ENCODE results near the gene DOK6. TPM values are rescaled to one million over a fixed set of nuclear protein-coding genes. Genes with fewer than 3 reads are reported as not detected.

The DOK6 gene
- total and polyA plus RNA-seq, 2 of the 13 experiments (the other 11 are each of a cell fraction or from before 2014, with no cell fraction given), result 17.0 to 17.2 TPM

GRCh38 chr18:69785466-69785865 is 384.8 kb downstream of the DOK6 start:
- intact Hi-C loops (cut with micrococcal nuclease; ENCODE audit: unreplicated experiment) (no loop called here), in situ Hi-C loops (cut with HindIII; ENCODE audit: extremely low pct_ligation_motif_present, low pct_unique_long_range_greater_than_20kb) (loop anchor here (5.0 kb wide), 1 partner anchor 33 kb away; no protein-coding TSS in a partner anchor)
- no peak overlapping the region for H2AFZ ChIP-seq (ENCODE audit: low read length)
- no peak overlapping the region for H3K27ac ChIP-seq (ENCODE audit: extremely low read length, insufficient read depth, low read length)
- FAIRE-seq, result no peak
- H3K4me2 ChIP-seq (ENCODE audit: low read depth, low read length), result no peak overlapping the region
- H3K9me3 ChIP-seq (ENCODE audit: low read length), result no peaks in the 10 kb centered on the region
- no peak for DNase-seq (ENCODE audit: low spot score)
- H3K4me3 ChIP-seq (replicated peaks in 1 of 3; ENCODE audit: insufficient read depth in 1 of 3, low read depth in 2 of 3, low read length in 3 of 3), result no peak overlapping the region
- H3K9ac ChIP-seq (ENCODE audit: insufficient read depth, low read depth, low read length), result no peak overlapping the region
- 80% methylated on average over 3 of the region's 3 CpGs for WGBS (ENCODE audit: low lambda C conversion rate)
- peaks cover 32% of the 10 kb centered on the region for H3K4me1 ChIP-seq (ENCODE audit: insufficient read depth, low read length)
- POLR2A ChIA-PET, result no interaction called here
- H3K36me3 ChIP-seq (replicated peaks in 1 of 2; ENCODE audit: control insufficient read depth in 1 of 2, insufficient read depth in 2 of 2, low read length in 2 of 2), result no peaks in the 10 kb centered on the region
- no TSS peak for BruUV-seq (replicated peaks)
- H4K20me1 ChIP-seq (ENCODE audit: insufficient read depth, low read length), result no peaks in the 10 kb centered on the region
- no peaks in the 10 kb centered on the region for H3K27me3 ChIP-seq (ENCODE audit: control insufficient read depth in 1 of 2, insufficient read depth in 2 of 2, low read length in 2 of 2)
- ATAC-seq, result no peak
- CTCF ChIA-PET (ENCODE audit: low intra/inter-chr PET ratio, low total read pairs), result no interaction called here
- no peaks in the 10 kb centered on the region for H3K79me2 ChIP-seq (ENCODE audit: insufficient read depth, low read length)
- TF ChIP-seq ZNF850 (CRISPR knock-in tag; conservative IDR thresholded peaks at IDR 0.05) (no peak), ATF7 (IDR thresholded peaks at IDR 0.05) (no peak), ATF7 (CRISPR knock-in tag; IDR thresholded peaks at IDR 0.05) (no peak), U2AF1 (optimal IDR thresholded peaks at IDR 0.05; ENCODE audit: low read depth, low read length) (no peak), MAX (IDR thresholded peaks at IDR 0.05) (no peak), PTBP1 (IDR thresholded peaks at IDR 0.05; ENCODE audit: low read depth, low read length, poor library complexity, severe bottlenecking) (no peak), ATF6 (CRISPR knock-in tag; conservative IDR thresholded peaks at IDR 0.05) (no peak), HNRNPH1 (optimal IDR thresholded peaks at IDR 0.05; ENCODE audit: low read depth, low read length) (no peak), ZBTB42 (CRISPR knock-in tag; IDR thresholded peaks at IDR 0.05) (no peak), ZNF326 (CRISPR knock-in tag; IDR thresholded peaks at IDR 0.05; ENCODE audit: borderline replicate concordance) (no peak), ZBTB43 (CRISPR knock-in tag; conservative IDR thresholded peaks at IDR 0.05) (no peak), NCOA5 (CRISPR knock-in tag; IDR thresholded peaks at IDR 0.05) (no peak), JUND (CRISPR knock-in tag; IDR thresholded peaks at IDR 0.05) (no peak), AKNA (CRISPR knock-in tag; IDR thresholded peaks at IDR 0.05; ENCODE audit: borderline replicate concordance) (no peak), TEF (CRISPR knock-in tag; IDR thresholded peaks at IDR 0.05) (no peak), ZNF780A (CRISPR knock-in tag; IDR thresholded peaks at IDR 0.05) (no peak), SP5 (CRISPR knock-in tag; IDR thresholded peaks at IDR 0.05; ENCODE audit: borderline replicate concordance, low read depth) (no peak)
